CD4-positive, CD25-positive, alpha-beta regulatory T cell (primary cell): ENCODE data around the gene QDPR. TPM values are rescaled to one million over a fixed set of nuclear protein-coding genes. Genes with fewer than 3 reads are reported as not detected.
"Not testable (repeated sequence)": the region's sequence is repeated elsewhere in the genome, so short reads cannot be mapped to it uniquely, and the experiment has no call there.

Experiments
- ATAC-seq, 2 donors: fragments of 150-1000 bp; cut with Tn5 transposase; one replicate each; pipeline ENCODE4 v1.10.0; 2021; ENCODE audit warnings: low read depth in 2 of 2, moderate number of reproducible peaks in 2 of 2, moderate library complexity in 1 of 2
- DNase-seq, 3 donors: peaks; one replicate each; pipeline versions ENCODE4 v3.0.0 to v3.0.0-alpha.2; 2012 to 2022; ENCODE audit warnings: mixed read lengths in 1 of 3
- H3K27ac ChIP-seq: one replicate; pipeline ENCODE4 v1.7.0; 2013; ENCODE audit warnings: mild to moderate bottlenecking, low read length; ENCODE audit not compliant: insufficient read depth, poor library complexity, severe bottlenecking
- H3K27me3 ChIP-seq: one replicate; pipeline ENCODE4 v1.7.0; 2013; ENCODE audit warnings: low read length; ENCODE audit not compliant: control insufficient read depth, insufficient read depth
- H3K36me3 ChIP-seq: one replicate; pipeline ENCODE4 v1.7.0; 2013; ENCODE audit warnings: mild to moderate bottlenecking, low read length, moderate library complexity; ENCODE audit not compliant: control insufficient read depth, insufficient read depth
- H3K4me1 ChIP-seq: 2 replicates; pipeline ENCODE4 v1.7.0; 2013; ENCODE audit warnings: mild to moderate bottlenecking, low read length; ENCODE audit not compliant: insufficient read depth, control insufficient read depth, poor library complexity, severe bottlenecking
- H3K4me3 ChIP-seq: one replicate; pipeline ENCODE4 v1.7.0; 2013; ENCODE audit warnings: low read depth, mild to moderate bottlenecking, low read length, moderate library complexity
- H3K9me3 ChIP-seq, 2 experiments: 1 replicate in 1 of 2; 2 replicates in 1 of 2; pipeline ENCODE4 v1.7.0; 2013; ENCODE audit warnings: low read length in 2 of 2, mild to moderate bottlenecking in 1 of 2, moderate library complexity in 1 of 2; ENCODE audit not compliant: control insufficient read depth in 2 of 2
- H3K27ac Mint-ChIP-seq, 3 donors: one replicate each; pipeline ENCODE4 v1.8.0; 2020 to 2022; ENCODE audit warnings: mild to moderate bottlenecking in 3 of 3, mixed read lengths in 3 of 3, moderate library complexity in 2 of 3
- H3K27me3 Mint-ChIP-seq: one replicate; pipeline ENCODE4 v1.8.0; 2022; ENCODE audit warnings: mild to moderate bottlenecking, mixed read lengths
- H3K36me3 Mint-ChIP-seq: one replicate; pipeline ENCODE4 v1.8.0; 2020; ENCODE audit warnings: mixed read lengths
- H3K4me1 Mint-ChIP-seq, 4 donors: one replicate each; pipeline ENCODE4 v1.8.0; 2020 to 2022; ENCODE audit warnings: mixed read lengths in 4 of 4, mild to moderate bottlenecking in 1 of 4
- H3K4me3 Mint-ChIP-seq, 4 donors: one replicate each; pipeline ENCODE4 v1.8.0; 2020 to 2022; ENCODE audit warnings: mild to moderate bottlenecking in 4 of 4, mixed read lengths in 4 of 4, moderate library complexity in 3 of 4
- H3K9me3 Mint-ChIP-seq, 7 donors: one replicate each; pipeline ENCODE4 v1.8.0; 2020 to 2022; ENCODE audit warnings: mixed read lengths in 7 of 7, mild to moderate bottlenecking in 3 of 7, moderate library complexity in 2 of 7
- polyA plus RNA-seq, 4 donors: library from polyadenylated mRNA; unstranded; fragments of 300-500 nt; fragmentation: Illumina TruSeq; gene quantifications; one replicate each; pipeline ENCODE4 v1.2.3, GENCODE V29; 2021
- total RNA-seq: library from RNA; stranded (reverse); gene quantifications from one replicate; pipeline ENCODE4 v1.2.3, GENCODE V29; 2022

The QDPR gene
- total and polyA plus RNA-seq, 5 donors from 2014 or later: 7.0 to 42.8 (median 28.7) TPM

DNA sequence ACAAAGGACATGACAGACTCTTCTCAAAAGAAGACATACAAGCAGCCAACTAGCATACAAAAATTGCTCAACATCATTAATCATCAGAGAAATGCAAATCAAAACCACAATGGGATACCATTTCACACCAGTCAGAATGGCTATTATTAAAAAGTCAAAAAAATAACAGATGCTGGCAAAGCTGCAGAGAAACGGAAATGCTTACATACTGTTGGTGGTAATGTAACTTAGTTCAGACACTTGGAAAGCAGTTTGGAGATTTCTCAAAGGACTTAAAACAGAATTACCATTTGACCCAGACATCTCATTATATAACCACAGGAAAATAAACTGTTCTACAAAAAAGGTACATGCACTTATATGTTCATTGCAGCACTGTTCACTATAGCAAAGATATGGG is 69.4 kb downstream of the QDPR start:
- not testable (repeated sequence) for ATAC-seq, H3K4me3 Mint-ChIP-seq

DNA sequence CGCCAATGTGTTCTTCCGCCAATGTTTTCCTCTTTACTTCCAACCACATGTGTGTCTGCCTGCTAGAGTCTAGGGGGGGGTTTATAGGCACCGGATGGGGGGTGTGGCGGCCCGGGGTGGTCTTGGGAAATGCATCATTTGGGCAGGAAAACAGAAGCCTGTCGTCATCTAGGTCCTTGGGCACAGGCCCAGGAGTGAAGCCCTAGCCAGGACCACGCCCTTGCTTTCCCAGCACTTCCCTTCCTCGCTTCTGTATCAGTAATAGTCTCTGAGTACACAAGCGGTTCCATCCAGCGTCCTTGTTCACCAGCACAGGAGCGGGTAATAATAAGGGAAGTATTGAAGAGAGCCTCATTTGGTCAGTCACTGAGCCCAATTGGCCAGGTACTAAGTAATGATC is 74.5 kb downstream of the QDPR start:
- no peaks in the 10 kb centered on the region for H3K36me3 ChIP-seq
- H3K27ac ChIP-seq: no peak overlapping the region
- Mint-ChIP-seq H3K4me3 (no peak overlapping the region), H3K9me3 (peaks cover 0 to 11% (median 2%) of the 10 kb centered on the region in 7 donors), H3K36me3 (no peaks in the 10 kb centered on the region), H3K27me3 (no peaks in the 10 kb centered on the region), H3K27ac (no peak overlapping the region), H3K4me1 (no peaks in the 10 kb centered on the region)
- H3K27me3 ChIP-seq: no peaks in the 10 kb centered on the region
- no peaks in the 10 kb centered on the region for H3K9me3 ChIP-seq
- no peak overlapping the region for H3K4me3 ChIP-seq
- DNase-seq (no peak), ATAC-seq (no peak)
- no peaks in the 10 kb centered on the region for H3K4me1 ChIP-seq

More for the DNA sequence above, 69.4 kb downstream of the QDPR start:
- H3K9me3 ChIP-seq, H3K4me1 Mint-ChIP-seq, H3K4me3 ChIP-seq, H3K27ac ChIP-seq, H3K36me3 Mint-ChIP-seq, DNase-seq, H3K27me3 ChIP-seq, H3K27ac Mint-ChIP-seq, H3K9me3 Mint-ChIP-seq, H3K27me3 Mint-ChIP-seq, H3K4me1 ChIP-seq, H3K36me3 ChIP-seq: not testable (repeated sequence)

- Histone ChIP-seq H3K9me3 (no peaks in the 10 kb centered on the region), H3K4me1 (no peaks in the 10 kb centered on the region), H3K27me3 (no peaks in the 10 kb centered on the region), H3K4me3 (no peak overlapping the region), H3K27ac (no peak overlapping the region), H3K36me3 (no peaks in the 10 kb centered on the region)
- Mint-ChIP-seq H3K9me3 (peaks cover 0 to 6% (median 2%) of the 10 kb centered on the region in 7 donors), H3K27ac (no peak overlapping the region), H3K27me3 (no peaks in the 10 kb centered on the region), H3K4me3 (no peak overlapping the region), H3K36me3 (no peaks in the 10 kb centered on the region), H3K4me1 (no peaks in the 10 kb centered on the region)
- DNase-seq: no peak
- ATAC-seq: no peak
Measured at GRCh38 chr4:17436750-17437090, 75.2 kb downstream of the QDPR start.

Other genes with a start within 250 kb of the QDPR start
- not detected for gene CLRN2, start 3.1 kb upstream of the QDPR start, total RNA-seq
- not detected for gene CLRN2, start 3.1 kb upstream of the QDPR start, polyA plus RNA-seq
- gene LAP3, start 65.1 kb upstream of the QDPR start, total RNA-seq: 65.4 TPM
- gene LAP3, start 65.1 kb upstream of the QDPR start, polyA plus RNA-seq: 10 to 100 TPM; 50.9 to 68.5 (median 62.8) TPM
- 61.6 TPM for gene MED28, start 102.6 kb upstream of the QDPR start, total RNA-seq
- gene MED28, start 102.6 kb upstream of the QDPR start, polyA plus RNA-seq: 10 to 100 TPM; 32.8 to 47.3 (median 44.9) TPM